Peyer's patch (tissue), 4 donors: ENCODE results near the gene ITGA11.

Experiments used
- CTCF ChIP-seq, 6 experiments: fragments of 450-650 bp in 4 of 6; fragments of 200-600 bp in 2 of 6; sonication (generic) in 1 of 6; IDR thresholded peaks; one replicate each; pipeline ENCODE4 v1.5.1; 2017 to 2019; ENCODE audit warnings: antibody characterized with exemption in 6 of 6, mild to moderate bottlenecking in 3 of 6, moderate library complexity in 1 of 6
- POLR2A ChIP-seq, 2 donors: fragments of 450-650 bp; IDR thresholded peaks; one replicate each; pipeline ENCODE4 v1.5.1; 2017; ENCODE audit warnings: antibody characterized with exemption in 2 of 2, mild to moderate bottlenecking in 2 of 2, moderate library complexity in 2 of 2

- TF ChIP-seq CTCF (IDR thresholded peaks at IDR 0.05) (no peak), POLR2A (IDR thresholded peaks at IDR 0.05) (no peak)
These were observed 42.7 kb downstream of the ITGA11 start for GRCh38 chr15:68389041-68389930.
